CD14-positive monocyte (primary cell): ENCODE data around the gene ZNF254. TPM values are rescaled to one million over a fixed set of nuclear protein-coding genes. Genes with fewer than 3 reads are reported as not detected.
A peak's percentile ranks its signal among the peaks of the same experiment; 100 is the strongest.

Source experiments
- DNase-seq, 3 donors: peaks; one replicate each; pipeline ENCODE4 v3.0.0-alpha.2; 2011 to 2022
- H2AFZ ChIP-seq: 2 replicates; pipeline ENCODE4 v1.6.0; 2012; ENCODE audit warnings: mild to moderate bottlenecking, low read depth, low read length, inconsistent platforms; ENCODE audit not compliant: insufficient read depth, poor library complexity, severe bottlenecking
- H3K27ac ChIP-seq, 2 donors: 1 replicate in 1 of 2; 2 replicates in 1 of 2; pipeline ENCODE4 v1.5.1; 2012 to 2013; ENCODE audit warnings: low read length in 2 of 2, control low read depth in 1 of 2, inconsistent platforms in 1 of 2, low read depth in 1 of 2, mild to moderate bottlenecking in 1 of 2
- H3K27me3 ChIP-seq, 2 donors: one replicate each; pipeline versions ENCODE4 v1.6.0 to v1.6.1; 2011 to 2013; ENCODE audit warnings: low read length in 2 of 2; ENCODE audit not compliant: control insufficient read depth in 2 of 2, insufficient read depth in 2 of 2
- H3K36me3 ChIP-seq, 2 donors: replicated peaks in 1 of 2; 1 replicate in 1 of 2; 2 replicates in 1 of 2; pipeline versions ENCODE4 v1.5.1 to v1.6.1; 2012 to 2013; ENCODE audit warnings: low read length in 2 of 2, control low read depth in 1 of 2, inconsistent platforms in 1 of 2, mild to moderate bottlenecking in 1 of 2; ENCODE audit not compliant: insufficient read depth in 2 of 2, control insufficient read depth in 1 of 2
- H3K4me1 ChIP-seq, 2 donors: 1 replicate in 1 of 2; 2 replicates in 1 of 2; pipeline versions ENCODE4 v1.5.1 to v1.6.1; 2012 to 2013; ENCODE audit warnings: low read length in 2 of 2, control low read depth in 1 of 2, inconsistent platforms in 1 of 2, mild to moderate bottlenecking in 1 of 2, moderate library complexity in 1 of 2; ENCODE audit not compliant: insufficient read depth in 2 of 2, control insufficient read depth in 1 of 2
- H3K4me2 ChIP-seq: replicated peaks from 2 replicates; pipeline ENCODE3; 2012; ENCODE audit warnings: low read length, moderate library complexity, mild to moderate bottlenecking; ENCODE audit not compliant: poor library complexity, severe bottlenecking; ENCODE audit errors: extremely low read depth
- H3K4me3 ChIP-seq, 3 experiments: fragments of 200-600 bp in 1 of 3; sonication (generic) in 1 of 3; replicated peaks in 1 of 3; 1 replicate in 2 of 3; 2 replicates in 1 of 3; pipeline ENCODE4 v1.5.1; 2011 to 2013; ENCODE audit warnings: low read length in 3 of 3, mild to moderate bottlenecking in 3 of 3, control low read depth in 2 of 3, low read depth in 2 of 3, inconsistent platforms in 1 of 3, moderate library complexity in 1 of 3
- H3K79me2 ChIP-seq: 2 replicates; pipeline ENCODE4 v1.6.0; 2012; ENCODE audit warnings: mild to moderate bottlenecking, control low read depth, inconsistent platforms, low read length, moderate library complexity; ENCODE audit not compliant: insufficient read depth
- H3K9ac ChIP-seq: 2 replicates; pipeline ENCODE4 v1.6.0; 2017; ENCODE audit warnings: low read length, mild to moderate bottlenecking; ENCODE audit not compliant: insufficient read depth, poor library complexity, severe bottlenecking
- H3K9me3 ChIP-seq, 2 donors: replicated peaks in 1 of 2; 1 replicate in 1 of 2; 2 replicates in 1 of 2; pipeline versions ENCODE4 v1.5.1 to v1.6.1; 2012 to 2013; ENCODE audit warnings: low read length in 2 of 2, control low read depth in 1 of 2; ENCODE audit not compliant: control insufficient read depth in 1 of 2, insufficient read depth in 1 of 2
- H4K20me1 ChIP-seq: 2 replicates; pipeline ENCODE4 v1.6.0; 2012; ENCODE audit warnings: mild to moderate bottlenecking, low read length, control low read depth, moderate library complexity; ENCODE audit not compliant: insufficient read depth
- H3K27ac Mint-ChIP-seq, 7 donors: one replicate each; pipeline ENCODE4 v1.8.0; 2020; ENCODE audit warnings: mild to moderate bottlenecking in 7 of 7, mixed read lengths in 7 of 7, moderate library complexity in 6 of 7, inconsistent platforms in 2 of 7
- H3K27me3 Mint-ChIP-seq, 3 donors: one replicate each; pipeline ENCODE4 v1.8.0; 2021 to 2022; ENCODE audit warnings: low read depth in 3 of 3, mild to moderate bottlenecking in 3 of 3, mixed read lengths in 3 of 3, moderate library complexity in 3 of 3, inconsistent platforms in 1 of 3
- H3K36me3 Mint-ChIP-seq, 2 donors: one replicate each; pipeline ENCODE4 v1.8.0; 2020; ENCODE audit warnings: mixed read lengths in 2 of 2, inconsistent platforms in 1 of 2, mild to moderate bottlenecking in 1 of 2
- H3K4me1 Mint-ChIP-seq: one replicate; pipeline ENCODE4 v1.8.0; 2020; ENCODE audit warnings: mild to moderate bottlenecking, mixed read lengths
- H3K4me3 Mint-ChIP-seq, 2 donors: one replicate each; pipeline ENCODE4 v1.8.0; 2020; ENCODE audit warnings: mild to moderate bottlenecking in 2 of 2, mixed read lengths in 2 of 2, moderate library complexity in 1 of 2
- H3K9me3 Mint-ChIP-seq, 7 donors: one replicate each; pipeline ENCODE4 v1.8.0; 2020 to 2022; ENCODE audit warnings: mixed read lengths in 7 of 7, mild to moderate bottlenecking in 6 of 7, moderate library complexity in 6 of 7, inconsistent platforms in 2 of 7
- WGBS: methylation state at CpG from one replicate; pipeline ENCODE4 v1.1.5; 2013; ENCODE audit warnings: missing lambda C conversion rate; ENCODE audit not compliant: insufficient coverage; 5-methylcytosine and 5-hydroxymethylcytosine counted together
- intact Hi-C, 2 donors: fragments of 100-400 bp; cut with micrococcal nuclease; formaldehyde crosslinking; loops; one replicate each; pipeline versions ENCODE4 v1.15.0 to v1.15.1; 2023
- polyA plus RNA-seq, 3 donors: library from polyadenylated mRNA; depleted of rRNA in 1 of 3; unstranded in 2 of 3; stranded (reverse) in 1 of 3; fragments of 300-500 nt in 2 of 3; fragments of >200 nt in 1 of 3; fragmentation: Illumina TruSeq in 2 of 3; gene quantifications; 1 replicate in 2 of 3; 2 replicates in 1 of 3; pipeline ENCODE4 v1.2.3, GENCODE V29; 2012 to 2021
- TF ChIP-seq, protein P1 (sequence below): fragments of 200-600 bp; IDR thresholded peaks from one replicate; pipeline ENCODE4 v1.8.0; 2022; ENCODE audit warnings: antibody characterized with exemption, mild to moderate bottlenecking

The ZNF254 gene
- polyA plus RNA-seq, 3 donors: 1.4 to 2.9 (median 1.7) TPM

DNA sequence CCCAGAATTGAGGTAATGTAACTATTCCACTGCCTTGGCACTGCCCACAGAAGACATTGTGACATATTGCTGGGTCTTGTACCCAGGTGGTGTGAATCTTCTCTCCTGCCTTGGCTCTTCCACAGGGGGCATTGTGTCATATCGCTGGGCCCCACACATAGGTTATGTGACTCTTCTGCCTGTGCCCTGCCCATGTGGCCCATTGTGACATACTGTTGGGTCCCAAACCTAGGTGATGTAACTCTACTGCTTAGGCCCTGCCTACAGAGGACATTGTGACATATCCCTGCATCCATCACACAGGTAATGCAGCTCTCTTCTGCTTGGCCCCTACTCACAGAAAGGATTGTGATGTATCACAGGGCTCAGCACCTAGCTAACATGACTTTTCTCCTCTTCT, 37.5 kb upstream of the ZNF254 start:
- intact Hi-C loops: no loop called here
- Histone ChIP-seq H3K9me3 (no peaks in the 10 kb centered on the region), H3K4me3 (no peak overlapping the region), H2AFZ (no peak overlapping the region), H3K4me1 (no peaks in the 10 kb centered on the region), H3K27me3 (no peaks in the 10 kb centered on the region), H3K4me2 (no peak overlapping the region), H3K79me2 (no peaks in the 10 kb centered on the region), H3K27ac (peak overlapping the region in 1 of 2 donors; percentile 0), H4K20me1 (no peaks in the 10 kb centered on the region), H3K9ac (no peak overlapping the region), H3K36me3 (peaks cover 58 to 90% of the 10 kb centered on the region in 2 donors)
- Mint-ChIP-seq H3K4me1 (no peaks in the 10 kb centered on the region), H3K36me3 (peaks cover 80 to 92% of the 10 kb centered on the region in 2 donors), H3K27ac (no peak overlapping the region), H3K9me3 (peaks cover 0 to 5% (median 2%) of the 10 kb centered on the region in 7 donors), H3K4me3 (no peak overlapping the region), H3K27me3 (peaks cover 0 to 1% (median 0%) of the 10 kb centered on the region in 3 donors)
- TF ChIP-seq, protein P1, sequence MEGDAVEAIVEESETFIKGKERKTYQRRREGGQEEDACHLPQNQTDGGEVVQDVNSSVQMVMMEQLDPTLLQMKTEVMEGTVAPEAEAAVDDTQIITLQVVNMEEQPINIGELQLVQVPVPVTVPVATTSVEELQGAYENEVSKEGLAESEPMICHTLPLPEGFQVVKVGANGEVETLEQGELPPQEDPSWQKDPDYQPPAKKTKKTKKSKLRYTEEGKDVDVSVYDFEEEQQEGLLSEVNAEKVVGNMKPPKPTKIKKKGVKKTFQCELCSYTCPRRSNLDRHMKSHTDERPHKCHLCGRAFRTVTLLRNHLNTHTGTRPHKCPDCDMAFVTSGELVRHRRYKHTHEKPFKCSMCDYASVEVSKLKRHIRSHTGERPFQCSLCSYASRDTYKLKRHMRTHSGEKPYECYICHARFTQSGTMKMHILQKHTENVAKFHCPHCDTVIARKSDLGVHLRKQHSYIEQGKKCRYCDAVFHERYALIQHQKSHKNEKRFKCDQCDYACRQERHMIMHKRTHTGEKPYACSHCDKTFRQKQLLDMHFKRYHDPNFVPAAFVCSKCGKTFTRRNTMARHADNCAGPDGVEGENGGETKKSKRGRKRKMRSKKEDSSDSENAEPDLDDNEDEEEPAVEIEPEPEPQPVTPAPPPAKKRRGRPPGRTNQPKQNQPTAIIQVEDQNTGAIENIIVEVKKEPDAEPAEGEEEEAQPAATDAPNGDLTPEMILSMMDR: no peak
- no peak for DNase-seq
- WGBS: 88% methylated on average over 1 of the region's 1 CpG

DNA sequence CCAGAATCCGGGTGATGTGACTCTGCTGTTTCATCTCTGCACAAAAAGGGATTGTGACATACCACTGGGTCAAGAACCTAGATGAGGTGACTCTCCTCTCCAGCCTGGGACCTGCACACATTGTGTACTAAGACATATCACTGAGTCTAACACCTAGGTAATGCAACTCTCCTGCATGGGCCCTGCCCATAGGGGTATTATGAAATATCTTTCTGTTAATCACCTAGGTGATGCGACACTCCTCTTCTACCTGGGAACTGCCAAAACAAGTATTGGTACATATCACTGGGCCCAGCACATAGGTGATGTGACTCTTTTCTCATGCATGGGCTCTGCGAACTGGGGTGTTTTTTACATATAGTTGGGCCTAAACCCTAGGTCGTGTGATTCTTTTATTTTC, 35.5 kb upstream of the ZNF254 start:
- TF ChIP-seq, protein P1: no peak
- DNase-seq: no peak
- Mint-ChIP-seq H3K4me1 (no peaks in the 10 kb centered on the region), H3K36me3 (peaks cover 81 to 94% of the 10 kb centered on the region in 2 donors), H3K4me3 (no peak overlapping the region), H3K27ac (peak overlapping the region in 1 of 7 donors; percentile 22), H3K9me3 (peaks cover 0 to 5% (median 0%) of the 10 kb centered on the region in 7 donors), H3K27me3 (no peaks in the 10 kb centered on the region)
- H3K9ac ChIP-seq: no peak overlapping the region
- WGBS: 100% methylated on average over 3 of the region's 4 CpGs
- H3K79me2 ChIP-seq: no peaks in the 10 kb centered on the region
- H3K4me1 ChIP-seq: no peaks in the 10 kb centered on the region
- H3K36me3 ChIP-seq: peaks cover 59 to 94% of the 10 kb centered on the region in 2 donors
- intact Hi-C loops: no loop called here
- H3K9me3 ChIP-seq: no peaks in the 10 kb centered on the region
- no peaks in the 10 kb centered on the region for H3K27me3 ChIP-seq
- H3K27ac ChIP-seq: no peak overlapping the region
- H3K4me2 ChIP-seq: no peak overlapping the region
- no peak overlapping the region for H3K4me3 ChIP-seq
- no peaks in the 10 kb centered on the region for H4K20me1 ChIP-seq
- H2AFZ ChIP-seq: no peak overlapping the region
